ENCODE data around the gene TTC9B. TPM values are rescaled to one million over a fixed set of nuclear protein-coding genes. Genes with fewer than 3 reads are reported as not detected.
A peak's percentile ranks its signal among the peaks of the same experiment; 100 is the strongest.

TTC9B gene
- total and polyA plus RNA-seq, 7 donors, result 0.06 TPM; not detected in 6

DNA sequence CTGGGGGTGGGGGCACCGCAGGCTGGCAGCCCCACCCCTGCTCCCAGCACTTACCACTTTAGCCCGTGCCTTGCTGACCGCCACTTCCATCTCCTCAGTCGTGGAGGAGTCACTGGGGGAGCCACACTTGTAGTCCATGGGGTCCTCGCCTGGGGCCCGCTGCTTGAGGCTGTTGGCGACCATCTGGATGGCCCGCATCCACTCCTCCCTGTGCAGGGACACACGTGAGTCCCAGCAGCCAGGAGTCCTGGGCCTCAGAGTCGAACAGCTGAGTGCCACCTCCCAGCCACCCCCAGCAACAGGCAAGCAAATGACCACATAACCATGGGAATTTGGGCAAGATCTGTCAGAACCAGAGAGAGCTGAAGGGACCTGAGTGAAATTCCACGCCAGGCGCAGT is 24.3 kb upstream of the TTC9B start:
- ATAC-seq, result peak in 1 of 4 donors; percentile 21
- peaks cover 18% of the 10 kb centered on the region for H3K4me1 ChIP-seq
- H3K27me3 ChIP-seq (ENCODE audit: insufficient read depth in 3 of 3, low read length in 2 of 3), result no peaks in the 10 kb centered on the region
- no peak overlapping the region for H3K4me3 ChIP-seq
- no peak for DNase-seq
- H3K9me3 ChIP-seq, result no peaks in the 10 kb centered on the region
- 51 to 62% (median 56%) methylated on average over 10 to 12 of the region's 12 CpGs for WGBS, 3 donors
- peaks cover 0 to 48% of the 10 kb centered on the region in 2 donors for H3K36me3 ChIP-seq (ENCODE audit: insufficient read depth in 1 of 2, low read depth in 1 of 2)
- TF ChIP-seq, protein P1, sequence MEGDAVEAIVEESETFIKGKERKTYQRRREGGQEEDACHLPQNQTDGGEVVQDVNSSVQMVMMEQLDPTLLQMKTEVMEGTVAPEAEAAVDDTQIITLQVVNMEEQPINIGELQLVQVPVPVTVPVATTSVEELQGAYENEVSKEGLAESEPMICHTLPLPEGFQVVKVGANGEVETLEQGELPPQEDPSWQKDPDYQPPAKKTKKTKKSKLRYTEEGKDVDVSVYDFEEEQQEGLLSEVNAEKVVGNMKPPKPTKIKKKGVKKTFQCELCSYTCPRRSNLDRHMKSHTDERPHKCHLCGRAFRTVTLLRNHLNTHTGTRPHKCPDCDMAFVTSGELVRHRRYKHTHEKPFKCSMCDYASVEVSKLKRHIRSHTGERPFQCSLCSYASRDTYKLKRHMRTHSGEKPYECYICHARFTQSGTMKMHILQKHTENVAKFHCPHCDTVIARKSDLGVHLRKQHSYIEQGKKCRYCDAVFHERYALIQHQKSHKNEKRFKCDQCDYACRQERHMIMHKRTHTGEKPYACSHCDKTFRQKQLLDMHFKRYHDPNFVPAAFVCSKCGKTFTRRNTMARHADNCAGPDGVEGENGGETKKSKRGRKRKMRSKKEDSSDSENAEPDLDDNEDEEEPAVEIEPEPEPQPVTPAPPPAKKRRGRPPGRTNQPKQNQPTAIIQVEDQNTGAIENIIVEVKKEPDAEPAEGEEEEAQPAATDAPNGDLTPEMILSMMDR (IDR thresholded peaks at IDR 0.05), result no peak
- intact Hi-C loops (cut with DNase I), result no loop called here
- peak overlapping the region; percentile 23 for H3K27ac ChIP-seq

DNA sequence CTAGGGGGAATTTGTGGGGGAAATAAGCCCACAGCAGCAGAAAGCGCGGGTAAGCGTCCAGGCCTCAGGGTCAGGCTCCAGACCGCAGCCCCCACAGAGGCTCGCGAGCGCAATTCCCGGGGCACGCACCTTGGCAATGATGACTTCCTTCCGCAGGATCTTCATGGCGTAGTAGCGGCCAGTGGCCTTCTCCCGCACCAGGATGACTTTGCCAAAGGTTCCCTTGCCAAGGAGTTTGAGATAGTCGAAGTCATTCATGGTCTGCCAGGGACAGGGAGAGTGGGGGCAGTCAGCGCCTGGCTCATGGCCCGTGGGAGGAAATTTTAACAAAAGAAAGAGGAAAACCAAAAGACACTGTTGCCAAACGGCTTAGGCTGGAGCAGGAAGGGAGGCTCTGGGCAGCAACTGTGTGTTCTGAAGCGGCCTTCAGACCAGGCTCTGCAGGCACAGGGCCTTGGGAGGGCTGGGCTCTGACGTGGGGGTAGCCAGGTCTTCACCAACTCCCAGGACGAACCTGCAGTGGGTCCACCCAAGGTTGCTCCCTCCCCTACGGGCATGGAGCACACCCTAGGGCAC is 23.7 kb upstream of the TTC9B start:
- peaks cover 0 to 54% of the 10 kb centered on the region in 2 donors for H3K36me3 ChIP-seq (ENCODE audit: insufficient read depth in 1 of 2, low read depth in 1 of 2)
- no peaks in the 10 kb centered on the region for H3K9me3 ChIP-seq
- DNase-seq, result peak; percentile 66 to 74
- no peaks in the 10 kb centered on the region for H3K27me3 ChIP-seq (ENCODE audit: insufficient read depth in 3 of 3, low read length in 2 of 3)
- peak overlapping the region; percentile 23 for H3K27ac ChIP-seq
- 34 to 46% (median 40%) methylated on average over 20 to 21 of the region's 21 CpGs for WGBS, 3 donors
- TF ChIP-seq, protein P1 (IDR thresholded peaks at IDR 0.05), result no peak
- no peak overlapping the region for H3K4me3 ChIP-seq
- peak; percentile 22 to 46 (median 38) for ATAC-seq
- peaks cover 16% of the 10 kb centered on the region for H3K4me1 ChIP-seq
- intact Hi-C loops (cut with DNase I), result no loop called here

DNA sequence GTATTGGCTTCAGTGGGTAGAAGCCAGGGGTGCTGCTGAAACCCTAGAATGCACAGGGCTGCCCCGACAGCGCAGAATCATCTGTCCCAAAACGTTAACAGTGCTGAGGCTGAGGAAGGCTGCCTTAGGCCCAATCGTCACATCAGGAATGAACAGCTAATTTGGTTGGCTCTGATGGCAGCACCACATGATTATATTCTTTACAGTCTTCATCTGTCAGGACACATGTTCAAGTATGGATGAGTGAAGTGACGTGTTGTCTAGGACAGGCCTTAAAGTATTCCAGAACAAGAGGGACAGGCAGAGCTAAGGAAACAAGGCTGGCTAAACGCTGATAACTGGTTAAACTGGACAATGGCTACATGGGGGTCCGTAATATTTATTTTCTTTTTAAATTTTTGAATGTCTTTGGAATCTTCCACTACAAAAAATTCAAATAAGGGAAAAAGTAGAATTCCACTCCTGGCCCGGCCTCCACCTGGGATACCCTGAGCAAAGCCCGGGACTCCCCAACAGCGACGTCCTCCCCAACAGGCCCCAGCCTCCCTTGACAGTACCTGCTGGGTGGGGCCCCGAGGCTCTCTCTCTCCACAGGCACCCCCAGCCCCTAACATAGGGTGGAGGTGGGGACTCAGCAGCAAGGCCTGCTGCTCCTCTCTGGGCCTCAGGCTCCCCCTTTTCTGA is 23.1 kb upstream of the TTC9B start:
- intact Hi-C loops (cut with DNase I), result no loop called here
- H3K4me1 ChIP-seq, result peaks cover 15% of the 10 kb centered on the region
- ATAC-seq, result peak in 2 of 4 donors; percentile 6 to 12
- no peak for DNase-seq
- H3K9me3 ChIP-seq, result no peaks in the 10 kb centered on the region
- no peaks in the 10 kb centered on the region for H3K27me3 ChIP-seq (ENCODE audit: insufficient read depth in 3 of 3, low read length in 2 of 3)
- WGBS, 3 donors, result 79 to 82% (median 80%) methylated on average over 12 of the region's 12 CpGs
- H3K27ac ChIP-seq, result no peak overlapping the region
- H3K4me3 ChIP-seq, result no peak overlapping the region
- peaks cover 0 to 60% of the 10 kb centered on the region in 2 donors for H3K36me3 ChIP-seq (ENCODE audit: insufficient read depth in 1 of 2, low read depth in 1 of 2)
- TF ChIP-seq, protein P1 (IDR thresholded peaks at IDR 0.05), result no peak

DNA sequence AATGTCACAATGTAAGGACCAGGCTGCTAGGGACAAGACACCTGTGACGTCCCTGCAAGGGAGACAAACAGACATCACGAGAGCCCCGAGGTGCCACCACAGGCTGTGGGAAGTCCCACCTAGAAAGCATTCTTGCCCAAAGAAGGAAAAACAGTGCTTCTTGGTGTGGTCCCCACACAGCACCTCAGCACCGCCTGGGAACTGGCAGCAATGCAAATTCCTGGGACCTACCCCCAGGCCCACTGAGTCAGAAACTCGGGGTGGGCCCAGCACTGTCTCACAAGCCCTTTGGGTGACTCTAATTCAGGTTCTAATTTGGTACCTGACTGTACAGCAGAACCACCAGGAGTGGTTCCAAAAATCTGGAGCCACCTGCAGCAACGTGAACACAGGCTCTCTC is 22.1 kb upstream of the TTC9B start:
- peaks cover 5% of the 10 kb centered on the region for H3K4me1 ChIP-seq
- TF ChIP-seq, protein P1 (IDR thresholded peaks at IDR 0.05), result no peak
- DNase-seq (no peak), ATAC-seq (no peak)
- no peaks in the 10 kb centered on the region for H3K27me3 ChIP-seq (ENCODE audit: insufficient read depth in 3 of 3, low read length in 2 of 3)
- WGBS, 3 donors, result 84 to 93% (median 87%) methylated on average over 6 of the region's 6 CpGs
- peaks cover 0 to 69% of the 10 kb centered on the region in 2 donors for H3K36me3 ChIP-seq (ENCODE audit: insufficient read depth in 1 of 2, low read depth in 1 of 2)
- H3K9me3 ChIP-seq, result no peaks in the 10 kb centered on the region
- H3K27ac ChIP-seq, result no peak overlapping the region
- intact Hi-C loops (cut with DNase I), result no loop called here
- H3K4me3 ChIP-seq, result no peak overlapping the region
